Natural killer cell (primary cell): ENCODE results near the gene NFATC4. TPM values are rescaled to one million over a fixed set of nuclear protein-coding genes. Genes with fewer than 3 reads are reported as not detected.

Source experiments
- ATAC-seq, 3 donors: fragments of 150-1000 bp in 2 of 3; fragments of 200-7000 bp in 1 of 3; cut with Tn5 transposase; 1 replicate in 1 of 3; 2 replicates in 2 of 3; pipeline ENCODE4 v1.10.0; 2021; ENCODE audit warnings: mild to moderate bottlenecking in 2 of 3, moderate library complexity in 2 of 3
- DNase-seq, 2 donors: peaks; one replicate each; pipeline versions ENCODE4 v3.0.0 to v3.0.0-alpha.2; 2013 to 2021; ENCODE audit warnings: mixed read lengths in 1 of 2
- H3K27ac ChIP-seq: one replicate; pipeline ENCODE4 v1.5.1; 2013; ENCODE audit warnings: mild to moderate bottlenecking, low read length
- H3K27me3 ChIP-seq: one replicate; pipeline ENCODE4 v1.6.1; 2013; ENCODE audit warnings: low read length; ENCODE audit not compliant: control insufficient read depth, insufficient read depth
- H3K36me3 ChIP-seq: one replicate; pipeline ENCODE4 v1.6.1; 2013; ENCODE audit warnings: low read length; ENCODE audit not compliant: control insufficient read depth, insufficient read depth
- H3K4me1 ChIP-seq: one replicate; pipeline ENCODE4 v1.6.1; 2013; ENCODE audit warnings: low read length; ENCODE audit not compliant: control insufficient read depth, insufficient read depth
- H3K4me3 ChIP-seq: one replicate; pipeline ENCODE4 v1.5.1; 2013; ENCODE audit warnings: low read length
- H3K9me3 ChIP-seq: one replicate; pipeline ENCODE4 v1.6.1; 2013; ENCODE audit warnings: low read length; ENCODE audit not compliant: control insufficient read depth, insufficient read depth
- H3K27ac Mint-ChIP-seq, 2 donors: one replicate each; pipeline ENCODE4 v1.8.0; 2022; ENCODE audit warnings: mild to moderate bottlenecking in 2 of 2, mixed read lengths in 2 of 2, moderate library complexity in 1 of 2
- H3K27me3 Mint-ChIP-seq, 2 donors: one replicate each; pipeline ENCODE4 v1.8.0; 2022; ENCODE audit warnings: low read depth in 2 of 2, mixed read lengths in 2 of 2
- H3K36me3 Mint-ChIP-seq: one replicate; pipeline ENCODE4 v1.8.0; 2022; ENCODE audit warnings: mixed read lengths
- H3K4me1 Mint-ChIP-seq, 2 donors: one replicate each; pipeline ENCODE4 v1.8.0; 2022; ENCODE audit warnings: mixed read lengths in 2 of 2
- H3K4me3 Mint-ChIP-seq: one replicate; pipeline ENCODE4 v1.8.0; 2022; ENCODE audit warnings: mild to moderate bottlenecking, moderate library complexity, mixed read lengths
- H3K9me3 Mint-ChIP-seq, 2 donors: one replicate each; pipeline ENCODE4 v1.8.0; 2022; ENCODE audit warnings: mixed read lengths in 2 of 2
- CTCF ChIP-seq: fragments of 200-600 bp; IDR thresholded peaks from one replicate; pipeline ENCODE4 v1.8.0; 2022; ENCODE audit warnings: antibody characterized with exemption
- WGBS: methylation state at CpG from one replicate; pipeline ENCODE4 v1.1.7; 2013; ENCODE audit warnings: missing lambda C conversion rate; ENCODE audit not compliant: insufficient coverage; 5-methylcytosine and 5-hydroxymethylcytosine counted together
- intact Hi-C: fragments of 100-400 bp; cut with micrococcal nuclease; formaldehyde crosslinking; loops from one replicate; pipeline ENCODE4 v1.14.2; 2022
- total RNA-seq, 4 donors: library from RNA; stranded (reverse); fragments of 120-200 nt in 1 of 4; gene quantifications; one replicate each; pipeline versions ENCODE4 v1.2.3 to v1.2.4, GENCODE V29; 2013 to 2022

NFATC4 gene
- total RNA-seq, 3 donors from 2014 or later (not counting 1 experiment from before 2014, with no cell fraction given): not detected

- intact Hi-C loops: no loop called here
- H3K36me3 Mint-ChIP-seq: no peaks in the 10 kb centered on the region
- H3K4me3 Mint-ChIP-seq: no peak overlapping the region
- Histone ChIP-seq H3K36me3 (no peaks in the 10 kb centered on the region), H3K4me1 (no peaks in the 10 kb centered on the region), H3K27me3 (peaks cover 3% of the 10 kb centered on the region), H3K27ac (no peak overlapping the region), H3K4me3 (no peak overlapping the region), H3K9me3 (no peaks in the 10 kb centered on the region)
- WGBS: 85% methylated on average over 3 of the region's 7 CpGs
- peaks cover 26 to 51% of the 10 kb centered on the region in 2 donors for H3K27me3 Mint-ChIP-seq
- ATAC-seq (no peak), DNase-seq (no peak)
- no peaks in the 10 kb centered on the region for H3K4me1 Mint-ChIP-seq
- H3K27ac Mint-ChIP-seq: no peak overlapping the region
- H3K9me3 Mint-ChIP-seq: no peaks in the 10 kb centered on the region
- no peak for TF ChIP-seq CTCF
These were observed 13.0 kb upstream of the NFATC4 start for GRCh38 chr14:24355009-24355408.

DNA sequence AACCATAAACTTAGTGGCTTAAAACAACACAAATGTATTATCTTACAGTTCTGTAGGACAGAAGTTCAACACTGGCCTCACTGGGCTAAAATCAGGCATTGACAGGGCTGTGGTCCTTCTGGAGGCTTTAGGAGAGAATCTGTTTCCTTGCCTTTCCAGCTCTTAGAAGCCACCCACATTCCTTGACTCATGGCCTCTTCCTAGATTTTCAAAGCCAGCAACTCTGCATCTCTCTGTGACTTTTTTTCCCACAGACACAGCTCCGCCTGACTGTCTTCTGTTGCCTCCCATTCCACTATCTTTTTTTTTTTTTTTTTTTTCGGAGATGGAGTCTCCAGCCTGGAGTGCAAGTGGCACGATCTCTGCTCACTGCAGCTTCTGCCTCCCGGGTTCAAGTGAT is 11.8 kb upstream of the NFATC4 start:
- 90% methylated on average over 3 of the region's 4 CpGs for WGBS
- Histone ChIP-seq H3K27ac (no peak overlapping the region), H3K9me3 (no peaks in the 10 kb centered on the region), H3K4me3 (no peak overlapping the region), H3K4me1 (no peaks in the 10 kb centered on the region), H3K27me3 (peaks cover 3% of the 10 kb centered on the region), H3K36me3 (no peaks in the 10 kb centered on the region)
- DNase-seq (no peak), ATAC-seq (no peak)
- no peak for TF ChIP-seq CTCF
- Mint-ChIP-seq H3K4me1 (no peaks in the 10 kb centered on the region), H3K36me3 (no peaks in the 10 kb centered on the region), H3K27ac (no peak overlapping the region), H3K27me3 (peaks cover 29 to 52% of the 10 kb centered on the region in 2 donors), H3K4me3 (no peak overlapping the region), H3K9me3 (no peaks in the 10 kb centered on the region)
- intact Hi-C loops: no loop called here

DNA sequence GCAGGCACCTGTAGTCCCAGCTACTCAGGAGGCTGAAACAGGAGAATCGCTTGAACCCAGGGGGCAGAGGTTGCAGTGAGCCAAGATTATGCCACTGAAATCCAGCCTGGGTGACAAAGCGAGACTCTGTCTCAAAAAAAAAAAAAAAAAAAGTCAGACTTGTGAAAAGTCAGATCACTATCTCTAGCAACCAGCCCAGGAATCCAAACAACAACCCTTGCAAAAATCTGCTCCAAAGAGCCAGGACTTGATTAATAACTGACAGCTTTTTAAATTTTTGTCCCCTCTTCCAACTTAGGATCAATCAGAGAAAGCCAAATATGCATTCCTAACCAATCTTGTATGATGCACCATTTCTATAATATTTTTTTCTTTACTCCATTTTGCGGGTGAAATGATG is 7.7 kb upstream of the NFATC4 start:
- Histone ChIP-seq H3K27ac (no peak overlapping the region), H3K9me3 (no peaks in the 10 kb centered on the region), H3K27me3 (peaks cover 4% of the 10 kb centered on the region), H3K4me1 (no peaks in the 10 kb centered on the region), H3K4me3 (no peak overlapping the region), H3K36me3 (no peaks in the 10 kb centered on the region)
- intact Hi-C loops: no loop called here
- H3K9me3 Mint-ChIP-seq: no peaks in the 10 kb centered on the region
- H3K27ac Mint-ChIP-seq: no peak overlapping the region
- DNase-seq: no peak
- TF ChIP-seq CTCF: no peak
- H3K27me3 Mint-ChIP-seq: peaks cover 21 to 47% of the 10 kb centered on the region in 2 donors
- no peak overlapping the region for H3K4me3 Mint-ChIP-seq
- WGBS: 92% methylated on average over 3 of the region's 3 CpGs
- H3K36me3 Mint-ChIP-seq: no peaks in the 10 kb centered on the region
- no peak for ATAC-seq
- peaks cover 0 to 2% of the 10 kb centered on the region in 2 donors for H3K4me1 Mint-ChIP-seq

DNA sequence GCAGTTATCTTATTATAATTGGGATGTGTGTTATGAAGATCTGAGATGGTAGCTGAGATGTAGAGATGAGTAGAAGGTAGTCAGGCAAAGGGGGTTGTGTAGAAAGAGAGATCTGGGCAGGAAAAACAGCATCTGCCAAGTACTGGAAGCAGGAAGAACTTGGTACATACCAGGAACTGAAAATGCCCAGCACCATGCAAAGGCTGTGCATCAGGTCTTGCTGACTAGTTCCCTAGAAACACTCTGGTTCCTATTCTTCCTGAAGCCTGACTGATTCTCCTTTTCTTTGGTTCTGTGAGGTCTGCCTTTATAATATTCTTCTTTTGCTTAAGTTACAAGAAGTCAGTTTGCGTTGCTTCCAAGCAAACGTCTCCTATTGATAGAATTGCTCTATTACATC is 6.7 kb upstream of the NFATC4 start:
- Histone ChIP-seq H3K27ac (no peak overlapping the region), H3K36me3 (no peaks in the 10 kb centered on the region), H3K4me1 (peaks cover 9% of the 10 kb centered on the region), H3K9me3 (no peaks in the 10 kb centered on the region), H3K4me3 (no peak overlapping the region), H3K27me3 (peaks cover 13% of the 10 kb centered on the region)
- peaks cover 28 to 55% of the 10 kb centered on the region in 2 donors for H3K27me3 Mint-ChIP-seq
- WGBS: no CpG with 5 or more reads among the region's 2 CpGs
- H3K4me3 Mint-ChIP-seq: no peak overlapping the region
- peaks cover 8 to 9% of the 10 kb centered on the region in 2 donors for H3K4me1 Mint-ChIP-seq
- intact Hi-C loops: no loop called here
- DNase-seq (no peak), ATAC-seq (no peak)
- H3K9me3 Mint-ChIP-seq: no peaks in the 10 kb centered on the region
- H3K27ac Mint-ChIP-seq: no peak overlapping the region
- H3K36me3 Mint-ChIP-seq: no peaks in the 10 kb centered on the region
- TF ChIP-seq CTCF: no peak
